ENCODE data around the gene SUSD1.
A peak's percentile ranks its signal among the peaks of the same experiment; 100 is the strongest.

SUSD1 gene

DNA sequence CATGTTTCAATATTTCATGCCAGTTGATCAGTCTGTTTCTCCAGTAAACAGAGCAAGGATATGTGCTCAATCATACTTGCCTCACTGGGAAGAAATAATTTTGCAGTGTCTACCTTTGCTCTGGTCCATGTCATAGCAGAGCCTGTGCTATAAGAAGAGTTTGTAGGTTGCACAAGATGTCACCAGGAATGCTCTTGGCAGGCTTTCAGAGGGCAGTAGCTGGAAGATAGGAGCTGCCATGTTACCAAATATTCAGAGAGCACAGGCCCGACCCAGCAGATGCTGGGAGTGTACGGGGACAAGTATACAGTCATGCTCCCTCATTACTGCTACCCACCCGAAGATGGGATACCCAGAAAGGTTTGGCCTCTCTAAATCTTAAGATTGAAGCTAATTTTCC lies 175.8 kb downstream of the SUSD1 start:
- H3K4ac ChIP-seq (ENCODE audit: low read depth, low read length): no peak overlapping the region
- H3K79me1 ChIP-seq (ENCODE audit: low read length): no peaks in the 10 kb centered on the region
- no peak overlapping the region for H4K5ac ChIP-seq (ENCODE audit: low read length)
- WGBS (ENCODE audit: extremely low coverage, insufficient coverage, low lambda C conversion rate): no CpG with 5 or more reads among the region's 3 CpGs
- no peak overlapping the region for H3K27ac ChIP-seq (ENCODE audit: low read depth, low read length)
- no peaks in the 10 kb centered on the region for H3K27me3 ChIP-seq (ENCODE audit: insufficient read depth, low read length, poor library complexity)
- no peak overlapping the region for H4K8ac ChIP-seq (ENCODE audit: low read depth, low read length)
- H3K4me1 ChIP-seq (ENCODE audit: control insufficient read depth, low read depth, low read length): no peaks in the 10 kb centered on the region
- no peak overlapping the region for H2BK5ac ChIP-seq (ENCODE audit: low read length)
- H2BK15ac ChIP-seq (replicated peaks; ENCODE audit: low read depth): no peak overlapping the region
- H2AK5ac ChIP-seq (ENCODE audit: low read length): no peak overlapping the region
- no peak overlapping the region for H3K4me2 ChIP-seq (ENCODE audit: low read length)
- no peak overlapping the region for H3K23ac ChIP-seq (ENCODE audit: low read length)
- H2BK120ac ChIP-seq (ENCODE audit: low read depth, low read length): no peak overlapping the region
- no peak for DNase-seq
- no peak overlapping the region for H3K18ac ChIP-seq (ENCODE audit: low read length)
- H3K79me2 ChIP-seq (ENCODE audit: control insufficient read depth, insufficient read depth, low read length): no peaks in the 10 kb centered on the region
- H3K9ac ChIP-seq (ENCODE audit: low read length): no peak overlapping the region
- H3K56ac ChIP-seq (ENCODE audit: low read length): no peak overlapping the region
- H3K36me3 ChIP-seq (ENCODE audit: control insufficient read depth, insufficient read depth, low read length): no peaks in the 10 kb centered on the region
- no peak overlapping the region for H3K4me3 ChIP-seq (ENCODE audit: low read length)

DNA sequence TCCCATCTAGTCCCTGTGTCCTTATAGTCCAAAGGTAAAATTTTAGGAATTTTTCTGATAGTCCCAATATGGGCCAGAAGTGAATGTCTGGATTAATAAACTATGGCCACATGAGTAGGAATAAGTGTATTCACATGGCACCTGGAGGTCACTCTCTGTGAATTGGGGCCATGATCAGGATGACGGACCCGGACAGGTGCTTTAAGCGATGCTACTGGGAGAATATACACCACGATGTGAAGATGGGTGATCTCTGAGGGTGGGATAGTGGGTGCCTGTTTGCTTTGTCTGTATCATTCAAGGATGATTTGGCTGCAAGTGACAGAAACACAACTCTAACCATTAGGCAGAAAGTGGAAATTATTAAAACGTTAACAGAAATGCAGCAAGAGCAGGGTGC lies 177.3 kb downstream of the SUSD1 start:
- H2AK5ac ChIP-seq (ENCODE audit: low read length): no peak overlapping the region
- no peak overlapping the region for H3K4me3 ChIP-seq (ENCODE audit: low read length)
- H3K27ac ChIP-seq (ENCODE audit: low read depth, low read length): no peak overlapping the region
- no peak overlapping the region for H4K8ac ChIP-seq (ENCODE audit: low read depth, low read length)
- H3K4me2 ChIP-seq (ENCODE audit: low read length): no peak overlapping the region
- H3K27me3 ChIP-seq (ENCODE audit: insufficient read depth, low read length, poor library complexity): no peaks in the 10 kb centered on the region
- H2BK5ac ChIP-seq (ENCODE audit: low read length): no peak overlapping the region
- H3K79me1 ChIP-seq (ENCODE audit: low read length): no peaks in the 10 kb centered on the region
- no peak overlapping the region for H4K5ac ChIP-seq (ENCODE audit: low read length)
- no peak for DNase-seq
- no peaks in the 10 kb centered on the region for H3K79me2 ChIP-seq (ENCODE audit: control insufficient read depth, insufficient read depth, low read length)
- H3K9ac ChIP-seq (ENCODE audit: low read length): no peak overlapping the region
- no peak overlapping the region for H2BK15ac ChIP-seq (replicated peaks; ENCODE audit: low read depth)
- no peak overlapping the region for H2BK120ac ChIP-seq (ENCODE audit: low read depth, low read length)
- WGBS (ENCODE audit: extremely low coverage, insufficient coverage, low lambda C conversion rate): no CpG with 5 or more reads among the region's 5 CpGs
- H3K4me1 ChIP-seq (ENCODE audit: control insufficient read depth, low read depth, low read length): no peaks in the 10 kb centered on the region
- no peaks in the 10 kb centered on the region for H3K36me3 ChIP-seq (ENCODE audit: control insufficient read depth, insufficient read depth, low read length)
- no peak overlapping the region for H3K56ac ChIP-seq (ENCODE audit: low read length)
- no peak overlapping the region for H3K4ac ChIP-seq (ENCODE audit: low read depth, low read length)
- H3K18ac ChIP-seq (ENCODE audit: low read length): no peak overlapping the region
- no peak overlapping the region for H3K23ac ChIP-seq (ENCODE audit: low read length)

DNA sequence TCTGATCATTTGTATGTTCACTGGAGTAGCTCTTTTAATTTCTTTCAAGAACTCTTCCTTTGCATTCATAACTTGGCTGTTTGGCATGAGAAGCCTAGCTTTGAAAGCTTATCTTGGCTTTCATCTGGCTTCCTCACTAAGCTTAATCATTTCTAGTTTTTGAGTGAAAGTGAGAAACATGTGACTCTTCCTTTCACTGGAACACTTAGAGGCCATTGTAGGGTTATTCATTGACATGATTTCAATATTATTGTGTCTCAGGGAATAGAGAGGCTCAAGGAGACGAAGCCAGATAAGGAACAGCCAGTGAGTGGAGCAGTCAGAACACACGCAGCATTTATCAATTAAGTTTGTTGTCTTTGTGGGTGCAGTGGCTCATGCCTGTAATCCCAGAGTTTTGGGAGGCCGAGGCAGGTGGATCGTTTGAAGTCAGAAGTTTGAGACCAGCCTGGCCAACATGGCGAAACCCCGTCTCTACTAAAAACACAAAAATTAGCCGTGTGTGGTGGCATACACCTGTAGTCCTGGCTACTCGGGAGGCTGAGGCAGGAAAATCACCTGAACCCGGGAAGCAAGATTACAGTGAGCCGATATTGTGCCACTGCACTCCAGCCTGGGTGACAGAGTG lies 180.2 kb downstream of the SUSD1 start:
- H2BK5ac ChIP-seq (ENCODE audit: low read length): no peak overlapping the region
- H4K8ac ChIP-seq (ENCODE audit: low read depth, low read length): no peak overlapping the region
- no peak overlapping the region for H2BK120ac ChIP-seq (ENCODE audit: low read depth, low read length)
- H3K4me1 ChIP-seq (ENCODE audit: control insufficient read depth, low read depth, low read length): no peaks in the 10 kb centered on the region
- no peak overlapping the region for H3K23ac ChIP-seq (ENCODE audit: low read length)
- H3K18ac ChIP-seq (ENCODE audit: low read length): no peak overlapping the region
- H3K4me3 ChIP-seq (ENCODE audit: low read length): no peak overlapping the region
- H2AK5ac ChIP-seq (ENCODE audit: low read length): no peak overlapping the region
- H3K56ac ChIP-seq (ENCODE audit: low read length): no peak overlapping the region
- H3K27me3 ChIP-seq (ENCODE audit: insufficient read depth, low read length, poor library complexity): no peaks in the 10 kb centered on the region
- H3K4ac ChIP-seq (ENCODE audit: low read depth, low read length): no peak overlapping the region
- no peak for DNase-seq
- no peaks in the 10 kb centered on the region for H3K79me2 ChIP-seq (ENCODE audit: control insufficient read depth, insufficient read depth, low read length)
- no peak overlapping the region for H2BK15ac ChIP-seq (replicated peaks; ENCODE audit: low read depth)
- no peak overlapping the region for H3K27ac ChIP-seq (ENCODE audit: low read depth, low read length)
- no peak overlapping the region for H3K4me2 ChIP-seq (ENCODE audit: low read length)
- H3K79me1 ChIP-seq (ENCODE audit: low read length): no peaks in the 10 kb centered on the region
- H4K5ac ChIP-seq (ENCODE audit: low read length): no peak overlapping the region
- no CpG with 5 or more reads among the region's 10 CpGs for WGBS (ENCODE audit: extremely low coverage, insufficient coverage, low lambda C conversion rate)
- no peaks in the 10 kb centered on the region for H3K36me3 ChIP-seq (ENCODE audit: control insufficient read depth, insufficient read depth, low read length)
- H3K9ac ChIP-seq (ENCODE audit: low read length): no peak overlapping the region

DNA sequence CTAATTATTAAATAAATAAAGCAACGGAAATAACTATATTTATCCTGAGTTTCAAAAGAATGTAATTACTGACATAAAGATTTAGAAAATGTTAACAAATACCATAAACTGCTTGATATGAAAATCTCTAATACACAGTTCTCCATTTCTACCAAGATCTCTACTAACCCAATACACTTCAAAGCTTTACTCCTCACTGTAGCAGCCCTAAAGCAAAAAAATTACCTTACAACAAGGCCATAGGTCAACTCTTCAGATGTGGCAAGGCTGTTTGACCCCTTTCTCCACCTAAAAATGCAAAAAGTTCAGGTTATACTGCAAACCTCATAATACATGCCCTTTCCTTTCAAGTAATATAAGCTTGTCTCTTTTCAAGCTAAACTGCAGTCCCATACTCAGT lies 181.8 kb downstream of the SUSD1 start:
- Histone ChIP-seq H2BK15ac (replicated peaks; ENCODE audit: low read depth) (no peak overlapping the region), H3K9ac (ENCODE audit: low read length) (no peak overlapping the region), H3K4ac (ENCODE audit: low read depth, low read length) (no peak overlapping the region), H3K4me3 (ENCODE audit: low read length) (no peak overlapping the region), H2BK120ac (ENCODE audit: low read depth, low read length) (no peak overlapping the region), H2AK5ac (ENCODE audit: low read length) (no peak overlapping the region), H3K23ac (ENCODE audit: low read length) (no peak overlapping the region), H3K79me2 (ENCODE audit: control insufficient read depth, insufficient read depth, low read length) (no peaks in the 10 kb centered on the region), H4K5ac (ENCODE audit: low read length) (no peak overlapping the region), H3K18ac (ENCODE audit: low read length) (no peak overlapping the region), H3K56ac (ENCODE audit: low read length) (no peak overlapping the region), H3K79me1 (ENCODE audit: low read length) (no peaks in the 10 kb centered on the region), H3K27me3 (ENCODE audit: insufficient read depth, low read length, poor library complexity) (no peaks in the 10 kb centered on the region), H2BK5ac (ENCODE audit: low read length) (no peak overlapping the region), H3K4me1 (ENCODE audit: control insufficient read depth, low read depth, low read length) (no peaks in the 10 kb centered on the region), H4K8ac (ENCODE audit: low read depth, low read length) (no peak overlapping the region), H3K27ac (ENCODE audit: low read depth, low read length) (no peak overlapping the region), H3K36me3 (ENCODE audit: control insufficient read depth, insufficient read depth, low read length) (no peaks in the 10 kb centered on the region), H3K4me2 (ENCODE audit: low read length) (no peak overlapping the region)
- no CpG with 5 or more reads among the region's 1 CpG for WGBS (ENCODE audit: extremely low coverage, insufficient coverage, low lambda C conversion rate)
- DNase-seq: no peak

DNA sequence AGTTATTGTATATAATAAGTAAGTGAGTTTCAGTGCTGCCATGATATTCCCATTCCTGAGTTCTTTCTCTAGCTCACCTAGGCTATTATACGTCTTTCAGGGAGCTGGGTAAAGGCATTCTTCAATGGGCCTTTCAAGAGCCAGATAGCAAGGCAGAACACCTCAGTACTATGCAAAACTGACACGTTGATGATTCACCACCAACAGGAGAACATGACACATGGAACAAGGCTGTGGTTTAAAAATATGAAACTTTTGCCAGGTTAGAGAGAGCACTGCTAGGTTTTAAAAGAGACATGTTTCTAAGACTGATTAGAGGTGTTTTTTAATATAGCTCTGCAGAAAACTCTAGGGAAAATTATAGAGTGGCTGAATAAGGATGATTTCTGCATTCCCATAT lies 182.6 kb downstream of the SUSD1 start:
- H3K27ac ChIP-seq (ENCODE audit: low read depth, low read length): no peak overlapping the region
- peak; percentile 26 for DNase-seq
- no peak overlapping the region for H4K8ac ChIP-seq (ENCODE audit: low read depth, low read length)
- no peak overlapping the region for H3K56ac ChIP-seq (ENCODE audit: low read length)
- H2AK5ac ChIP-seq (ENCODE audit: low read length): no peak overlapping the region
- no peak overlapping the region for H3K4ac ChIP-seq (ENCODE audit: low read depth, low read length)
- H2BK120ac ChIP-seq (ENCODE audit: low read depth, low read length): no peak overlapping the region
- H4K5ac ChIP-seq (ENCODE audit: low read length): no peak overlapping the region
- H3K27me3 ChIP-seq (ENCODE audit: insufficient read depth, low read length, poor library complexity): no peaks in the 10 kb centered on the region
- no peaks in the 10 kb centered on the region for H3K79me2 ChIP-seq (ENCODE audit: control insufficient read depth, insufficient read depth, low read length)
- no peak overlapping the region for H3K9ac ChIP-seq (ENCODE audit: low read length)
- H3K18ac ChIP-seq (ENCODE audit: low read length): no peak overlapping the region
- no CpG with 5 or more reads among the region's 2 CpGs for WGBS (ENCODE audit: extremely low coverage, insufficient coverage, low lambda C conversion rate)
- no peak overlapping the region for H3K4me2 ChIP-seq (ENCODE audit: low read length)
- no peaks in the 10 kb centered on the region for H3K36me3 ChIP-seq (ENCODE audit: control insufficient read depth, insufficient read depth, low read length)
- no peaks in the 10 kb centered on the region for H3K4me1 ChIP-seq (ENCODE audit: control insufficient read depth, low read depth, low read length)
- H2BK15ac ChIP-seq (replicated peaks; ENCODE audit: low read depth): no peak overlapping the region
- no peak overlapping the region for H3K23ac ChIP-seq (ENCODE audit: low read length)
- no peak overlapping the region for H3K4me3 ChIP-seq (ENCODE audit: low read length)
- no peaks in the 10 kb centered on the region for H3K79me1 ChIP-seq (ENCODE audit: low read length)
- H2BK5ac ChIP-seq (ENCODE audit: low read length): no peak overlapping the region

DNA sequence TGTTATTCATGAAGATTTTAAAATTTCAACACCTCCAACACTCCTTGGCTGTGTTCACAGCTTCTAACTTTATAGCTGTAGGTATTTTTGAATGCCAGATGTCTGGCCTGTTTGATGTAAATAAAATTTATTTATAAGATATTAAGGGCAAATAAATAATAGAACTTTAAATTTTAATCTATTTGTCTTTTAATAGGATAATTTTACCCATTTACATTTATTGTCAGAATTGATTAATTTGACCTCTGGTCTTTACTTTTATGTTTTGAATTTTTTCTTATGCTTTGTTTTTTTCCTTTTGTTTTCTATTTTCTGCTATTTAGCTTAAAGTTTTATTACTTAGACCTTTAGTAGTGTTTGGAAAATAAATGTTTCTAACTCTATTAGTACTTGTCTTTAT lies 183.9 kb downstream of the SUSD1 start:
- Histone ChIP-seq H3K36me3 (ENCODE audit: control insufficient read depth, insufficient read depth, low read length) (no peaks in the 10 kb centered on the region), H3K4me1 (ENCODE audit: control insufficient read depth, low read depth, low read length) (no peaks in the 10 kb centered on the region), H2AK5ac (ENCODE audit: low read length) (no peak overlapping the region), H3K9ac (ENCODE audit: low read length) (no peak overlapping the region), H3K79me1 (ENCODE audit: low read length) (no peaks in the 10 kb centered on the region), H3K4me2 (ENCODE audit: low read length) (no peak overlapping the region), H2BK5ac (ENCODE audit: low read length) (no peak overlapping the region), H2BK120ac (ENCODE audit: low read depth, low read length) (no peak overlapping the region), H3K4me3 (ENCODE audit: low read length) (no peak overlapping the region), H4K8ac (ENCODE audit: low read depth, low read length) (no peak overlapping the region), H3K23ac (ENCODE audit: low read length) (no peak overlapping the region), H3K27me3 (ENCODE audit: insufficient read depth, low read length, poor library complexity) (no peaks in the 10 kb centered on the region), H4K5ac (ENCODE audit: low read length) (no peak overlapping the region), H3K56ac (ENCODE audit: low read length) (no peak overlapping the region), H3K4ac (ENCODE audit: low read depth, low read length) (no peak overlapping the region), H2BK15ac (replicated peaks; ENCODE audit: low read depth) (no peak overlapping the region), H3K27ac (ENCODE audit: low read depth, low read length) (no peak overlapping the region), H3K18ac (ENCODE audit: low read length) (no peak overlapping the region), H3K79me2 (ENCODE audit: control insufficient read depth, insufficient read depth, low read length) (no peaks in the 10 kb centered on the region)
- DNase-seq: no peak

Data from mesendoderm (in vitro differentiated cells).